Measurements from ENCODE around the gene GRIK1.
"Not testable (repeated sequence)": the region's sequence is repeated elsewhere in the genome, so short reads cannot be mapped to it uniquely, and the experiment has no call there.

Gene GRIK1

GRCh38 chr21:29939924-29940275 is at the start of gene GRIK1:
GRIK1 (minus strand) TSS chr21:29939996.
- DNase-seq, result no peak

DNA sequence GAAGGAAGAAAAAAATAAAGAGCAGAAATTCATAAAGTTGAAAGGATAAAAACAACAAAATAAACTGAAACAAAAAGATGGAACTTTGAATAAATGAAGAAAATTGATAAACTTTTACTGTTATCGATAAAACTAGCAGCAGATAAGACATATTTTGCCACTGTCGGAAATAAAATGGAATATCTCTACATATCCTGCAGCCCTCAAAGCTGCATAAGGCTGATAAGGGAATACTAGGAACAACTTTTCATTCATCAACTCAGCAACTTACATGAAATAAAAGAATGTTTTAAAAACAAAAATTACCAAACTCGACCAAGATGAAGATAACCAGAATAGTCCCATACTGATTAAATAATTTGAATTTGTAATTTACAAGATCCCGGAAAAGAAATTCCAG is 48.0 kb upstream of the GRIK1 start:
- DNase-seq, result no peak

GRCh38 chr21:29985866-29986265 is 46.1 kb upstream of the GRIK1 start:
- DNase-seq, result no peak

GRCh38 chr21:29979043-29979442 is 39.2 kb upstream of the GRIK1 start:
- no peak for DNase-seq

- no peak for DNase-seq
These were observed 36.0 kb upstream of the GRIK1 start for GRCh38 chr21:29975776-29976175.

DNA sequence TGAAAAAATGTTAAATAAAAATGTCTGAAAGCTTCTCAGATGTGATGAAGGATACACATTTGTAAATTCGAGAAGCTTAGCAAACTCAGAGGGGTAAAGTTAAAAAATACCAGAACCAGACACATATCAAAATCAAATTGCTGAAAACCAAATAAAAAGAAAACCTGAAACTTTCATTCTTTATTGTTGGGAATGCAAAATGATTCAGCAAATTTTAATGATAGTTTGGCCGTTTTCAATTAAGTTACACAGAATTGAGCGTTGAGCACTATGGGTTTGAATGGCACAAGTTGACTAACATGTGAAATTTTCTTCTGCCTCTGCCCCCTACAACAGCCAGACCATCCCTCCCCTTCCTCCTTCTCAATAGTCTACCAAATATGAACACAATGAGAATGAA is 33.5 kb upstream of the GRIK1 start:
- DNase-seq, result no peak

- no peak for DNase-seq
These were observed 21.7 kb upstream of the GRIK1 start for GRCh38 chr21:29961291-29962027.

- no peak for DNase-seq
These were observed 18.8 kb upstream of the GRIK1 start for GRCh38 chr21:29958551-29958950.

DNA sequence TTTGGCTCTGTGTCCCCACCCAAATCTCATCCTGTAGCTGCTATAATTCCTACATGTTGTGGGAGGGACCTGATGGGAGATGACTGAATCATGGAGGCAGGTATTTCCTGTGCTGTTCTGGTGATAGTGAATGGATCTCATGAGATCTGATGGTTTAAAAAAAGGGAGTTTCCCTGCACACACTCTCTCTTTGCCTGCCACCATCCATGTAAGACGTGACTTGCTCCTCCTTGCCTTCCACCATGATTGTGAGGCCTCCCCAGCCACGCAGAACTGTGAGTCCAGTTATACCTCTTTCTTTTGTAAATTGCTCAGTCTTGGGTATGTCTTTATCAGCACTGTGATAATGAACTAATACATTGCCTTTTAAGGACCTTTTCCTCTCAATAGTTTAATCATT is 18.2 kb upstream of the GRIK1 start:
- not testable (repeated sequence) for DNase-seq

DNA sequence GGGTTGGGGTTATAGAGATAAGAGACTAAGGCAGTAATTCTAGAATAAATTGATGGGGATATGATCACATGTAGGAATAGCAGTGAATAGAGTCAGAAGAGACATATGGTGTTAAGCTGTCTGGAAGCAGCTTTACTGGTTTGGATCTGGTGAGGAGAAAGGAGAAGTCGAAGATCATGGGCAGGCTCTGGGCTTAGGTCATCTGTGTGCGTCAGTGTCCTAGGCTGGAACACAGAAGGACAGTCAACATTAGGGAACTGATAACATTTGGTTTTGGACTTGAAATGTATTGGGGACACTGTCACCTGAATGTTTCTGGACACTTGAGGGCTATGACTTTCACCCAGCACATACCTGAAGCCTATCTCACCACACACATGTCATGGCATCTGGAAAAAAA is 13.9 kb upstream of the GRIK1 start:
- DNase-seq, result no peak

- DNase-seq, result no peak
These were observed 13.3 kb upstream of the GRIK1 start for GRCh38 chr21:29953072-29953471.

- DNase-seq, result no peak
These were observed 12.1 kb upstream of the GRIK1 start for GRCh38 chr21:29951911-29952310.

- DNase-seq, result no peak
These were observed 10.2 kb upstream of the GRIK1 start for GRCh38 chr21:29949991-29950390.

DNA sequence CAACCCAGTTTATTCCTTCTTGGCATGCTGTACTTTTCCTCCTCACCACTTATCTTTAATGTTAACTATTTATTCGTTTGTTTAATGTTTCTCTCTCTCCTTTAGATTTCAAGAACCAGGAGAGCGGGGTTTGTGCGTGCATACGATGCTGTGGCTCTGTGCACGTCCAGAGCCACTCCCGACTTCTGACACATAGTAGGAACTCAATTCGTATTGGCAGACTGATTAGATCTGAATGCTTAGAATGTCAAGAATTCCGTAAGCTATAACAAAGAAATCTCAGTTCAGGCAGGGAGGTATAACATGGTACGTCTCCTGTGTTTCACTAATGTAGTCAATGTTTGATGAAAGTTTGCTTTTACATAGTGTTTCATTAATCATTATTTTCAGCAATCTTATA is 7.3 kb upstream of the GRIK1 start:
- DNase-seq, result no peak

GRCh38 chr21:29943885-29944284 is 4.1 kb upstream of the GRIK1 start:
- DNase-seq, result no peak

DNA sequence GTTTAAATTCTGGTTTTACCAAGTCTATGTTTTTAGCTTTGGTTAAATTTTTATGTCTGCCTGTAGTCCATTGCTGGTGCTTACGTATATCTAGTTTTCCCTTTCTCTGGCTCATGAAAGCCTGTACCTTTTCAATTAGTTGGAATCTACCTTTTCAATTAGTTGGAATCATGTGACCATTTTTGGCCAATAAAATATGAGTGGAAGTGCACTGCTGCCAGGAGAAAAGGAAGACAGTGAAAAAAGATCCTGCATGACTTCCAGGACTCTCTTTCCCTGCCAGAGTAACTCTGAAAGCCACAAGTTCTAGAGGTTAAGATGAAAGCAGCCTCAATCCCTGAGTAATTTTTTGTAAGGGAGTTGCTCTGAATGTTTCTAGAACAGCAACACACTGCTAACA is 2.2 kb upstream of the GRIK1 start:
- no peak for DNase-seq

- no peak for DNase-seq
These were observed 1.2 kb upstream of the GRIK1 start for GRCh38 chr21:29940991-29941390.

DNA sequence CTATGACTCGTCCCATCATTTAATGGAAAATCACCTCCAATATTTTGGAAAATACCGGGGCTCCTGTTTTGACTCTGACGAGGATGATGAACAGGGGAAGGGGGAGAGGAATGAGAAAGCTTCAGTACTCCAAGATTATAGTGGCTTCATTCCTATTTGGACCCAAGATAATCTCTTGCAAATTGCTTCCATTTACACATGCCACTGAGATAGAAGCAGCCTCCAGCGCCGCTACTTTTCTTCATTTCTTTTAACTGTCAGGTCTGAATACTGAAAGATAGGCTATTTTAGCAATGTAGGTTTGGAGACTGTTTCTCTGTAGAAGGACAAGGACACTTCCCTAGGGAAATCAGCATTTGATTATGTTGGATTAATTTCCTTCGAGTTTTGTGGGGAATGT is 565 bp upstream of the GRIK1 start:
- no peak for DNase-seq

DNA sequence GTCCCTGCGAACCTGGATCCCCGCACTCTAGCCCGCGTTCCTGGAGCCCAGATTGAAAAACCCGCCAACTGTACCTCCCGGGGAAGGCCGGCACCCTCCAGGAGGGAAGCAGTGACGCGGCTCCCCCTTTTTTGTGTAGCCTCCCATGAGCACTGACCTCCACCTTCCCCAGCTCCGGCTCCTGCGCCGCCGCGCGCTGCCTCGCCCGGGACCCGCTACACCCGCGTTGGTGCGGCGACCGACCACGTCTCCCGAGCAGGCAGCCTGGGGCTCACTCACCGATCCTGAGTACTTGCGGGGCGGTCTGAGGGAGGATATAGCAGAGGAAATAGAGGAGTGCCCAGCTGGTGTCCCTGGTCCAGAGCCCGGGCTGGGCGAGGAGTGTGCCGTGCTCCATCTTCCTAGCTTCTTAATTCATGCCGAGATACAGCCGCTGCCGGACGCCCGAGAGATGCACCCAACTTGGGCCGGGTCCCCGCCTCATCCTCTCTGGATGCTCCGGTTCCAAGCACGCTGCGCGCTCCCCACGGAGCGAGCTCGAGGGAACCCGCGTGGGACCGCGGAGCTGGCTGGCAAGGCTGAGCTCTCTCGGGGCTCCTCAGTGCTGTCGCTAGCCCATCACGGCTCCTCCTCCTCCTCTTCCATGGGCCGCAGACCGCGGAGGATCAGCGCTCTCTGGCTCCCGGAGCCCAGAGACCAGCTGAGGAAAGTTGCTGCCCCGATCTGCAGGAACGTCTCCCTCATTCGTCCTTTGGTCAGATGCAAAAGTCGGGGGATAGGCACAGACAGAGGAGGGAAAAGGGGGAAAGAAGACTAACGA is 482 bp downstream of the GRIK1 start:
- no peak for DNase-seq

GRCh38 chr21:29938776-29939103 is 1.1 kb downstream of the GRIK1 start:
- DNase-seq, result no peak

GRCh38 chr21:29933088-29933487 is 6.7 kb downstream of the GRIK1 start:
- no peak for DNase-seq

DNA sequence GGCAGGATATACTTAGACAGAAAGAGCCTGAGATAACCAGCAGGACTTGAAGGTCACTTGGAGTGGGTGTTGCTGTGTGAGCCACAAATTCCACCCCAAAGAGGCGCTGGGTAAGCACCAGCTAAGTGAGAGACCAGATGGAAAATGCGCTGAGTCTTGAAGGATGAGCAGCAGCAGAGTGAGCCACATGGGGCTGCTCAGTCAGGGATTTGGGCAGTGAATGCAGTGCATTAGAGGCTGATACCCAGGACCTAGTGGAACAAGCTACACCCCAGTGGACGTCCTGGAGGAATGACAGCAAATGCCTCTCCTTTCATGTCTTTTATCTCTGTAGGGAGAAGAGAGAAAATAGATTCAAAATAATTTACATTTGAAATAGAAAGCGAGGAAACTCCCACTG is 11.3 kb downstream of the GRIK1 start:
- no peak for DNase-seq

- DNase-seq, result no peak
These were observed 18.9 kb downstream of the GRIK1 start for GRCh38 chr21:29920938-29921337.

GRCh38 chr21:29914326-29914725 is 25.5 kb downstream of the GRIK1 start:
- DNase-seq, result no peak

DNA sequence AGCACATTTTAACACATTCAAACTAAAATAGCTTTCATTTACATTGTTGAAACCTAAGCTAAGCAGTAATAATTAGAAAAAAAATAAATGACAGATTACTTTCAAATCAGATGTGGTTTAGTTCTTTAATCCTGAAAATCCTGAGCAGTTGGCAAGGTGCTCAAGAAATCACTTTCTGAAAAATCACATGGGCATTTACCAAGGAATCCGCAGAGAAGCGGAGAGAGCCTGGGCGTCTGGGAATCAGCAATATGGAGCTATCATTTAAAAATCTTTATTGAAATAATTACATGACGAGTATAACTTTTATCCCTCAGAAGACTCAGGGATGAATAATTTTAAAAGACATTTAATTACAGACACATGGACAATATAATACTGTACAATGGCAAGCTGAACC is 30.2 kb downstream of the GRIK1 start:
- no peak for DNase-seq

Measured in CD4-positive, alpha-beta T cell treated with Interleukin-1 beta for 1 hour (primary cell).